Astrocyte of the spinal cord (primary cell): ENCODE results near the gene ARVCF.

Source experiments
- DNase-seq: peaks from one replicate; pipeline ENCODE4 v3.0.0; 2011; ENCODE audit warnings: low read depth, low spot score
- H3K4me3 ChIP-seq: 2 replicates; pipeline ENCODE4 v1.5.1; 2011; ENCODE audit warnings: low read depth, mild to moderate bottlenecking, low read length, moderate library complexity
- CTCF ChIP-seq: IDR thresholded peaks from 2 replicates; pipeline ENCODE4 v1.5.1; 2012; ENCODE audit warnings: low read depth, mild to moderate bottlenecking, low read length, inconsistent platforms
- in situ Hi-C: cut with HindIII; loops from 2 replicates; pipeline ENCODE4 v1.10.0; 2017; ENCODE audit warnings: low sequenced_read_pairs

Gene ARVCF

GRCh38 chr22:19995611-19996339, 20.8 kb downstream of the ARVCF start:
- no peak overlapping the region for H3K4me3 ChIP-seq
- DNase-seq, result no peak
- in situ Hi-C loops, result no loop called here
- no peak for TF ChIP-seq CTCF

GRCh38 chr22:19994851-19995610, 21.6 kb downstream of the ARVCF start:
- TF ChIP-seq CTCF, result no peak
- in situ Hi-C loops, result no loop called here
- DNase-seq, result no peak
- H3K4me3 ChIP-seq, result no peak overlapping the region

- in situ Hi-C loops, result no loop called here
- TF ChIP-seq CTCF, result no peak
- no peak for DNase-seq
- no peak overlapping the region for H3K4me3 ChIP-seq
Measured at GRCh38 chr22:19993926-19994325, 22.7 kb downstream of the ARVCF start.

- no peak for DNase-seq
- H3K4me3 ChIP-seq, result no peak overlapping the region
- TF ChIP-seq CTCF, result no peak
- in situ Hi-C loops, result no loop called here
Measured at GRCh38 chr22:19992921-19993355, 23.7 kb downstream of the ARVCF start.

- no peak for DNase-seq
- in situ Hi-C loops, result no loop called here
- no peak for TF ChIP-seq CTCF
- H3K4me3 ChIP-seq, result no peak overlapping the region
Measured at GRCh38 chr22:19992481-19992911, 24.1 kb downstream of the ARVCF start.

GRCh38 chr22:19991645-19992451, 24.8 kb downstream of the ARVCF start:
- peak; percentile 31 for DNase-seq
- in situ Hi-C loops, result no loop called here
- H3K4me3 ChIP-seq, result no peak overlapping the region
- no peak for TF ChIP-seq CTCF
